Heart left ventricle (tissue), 13 donors: ENCODE data around the gene PKN2.

Experiments used
- POLR2A ChIP-seq, 2 donors: fragments of 450-650 bp; IDR thresholded peaks; one replicate each; pipeline ENCODE4 v1.6.1; 2017; ENCODE audit warnings: antibody characterized with exemption in 2 of 2, mild to moderate bottlenecking in 2 of 2, moderate library complexity in 2 of 2
- TF ChIP-seq, protein P1 (sequence below), 12 donors: fragments of 200-600 bp; sonication (generic) in 4 of 12; IDR thresholded peaks; one replicate each; pipeline versions ENCODE4 v1.5.0 to v1.8.0; 2018 to 2022; ENCODE audit warnings: antibody characterized with exemption in 12 of 12, mild to moderate bottlenecking in 5 of 12
- donor health status: ischemic (EF 13 %, LVEDD 7.1; RV severe dilation, severe dysfunction).
- donor health status: DM: no; HTN: yes; CAD: no.
- donor health status: DM: no; HTN: no; CAD: no.
- donor health status: ischemic (EF 25% LVEDD 6.9; RV normal size, moderate dysfunction).
- donor health status: ischemic (EF 25% LVEDD 5.7; RV mildly dilated, moderate dysfunction).
- donor health status: ischemic (EF 35%, LVEDD 5.7; RV mildly dilated, moderate dysfunction).
- donor health status: nonischemic (EF 11% LVEDD 7.7; RV severe dilation, severe dysfunction).
- donor health status: DM: yes; HTN: yes; CAD: no.
- donor health status: PGD.
- donor health status: ischemic (EF 29% LVEDD 5.4; RV normal size, mild dysfunction).
- donor health status: nonischemic (EF 23%, LVEDD 6.1; RV moderate dilation, normal function).

DNA sequence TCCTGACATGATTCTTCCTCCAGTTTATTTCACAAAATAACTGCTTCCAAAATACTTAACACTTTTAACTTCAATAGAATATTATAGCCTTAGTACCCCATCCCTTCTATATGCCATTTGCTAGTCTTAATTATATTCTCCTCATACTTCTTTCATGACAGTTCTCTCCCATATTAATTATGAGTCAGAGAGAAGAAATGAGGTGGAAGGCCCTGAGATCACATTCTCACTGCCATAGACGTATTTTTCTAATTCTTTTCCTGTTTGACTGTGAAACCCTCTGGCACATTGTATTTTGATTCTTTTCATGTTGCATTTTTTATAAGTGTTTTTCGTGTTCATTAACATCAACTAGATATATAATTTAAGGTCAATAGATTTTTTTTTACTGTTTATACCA lies 118.9 kb downstream of the PKN2 start:
- TF ChIP-seq, protein P1, sequence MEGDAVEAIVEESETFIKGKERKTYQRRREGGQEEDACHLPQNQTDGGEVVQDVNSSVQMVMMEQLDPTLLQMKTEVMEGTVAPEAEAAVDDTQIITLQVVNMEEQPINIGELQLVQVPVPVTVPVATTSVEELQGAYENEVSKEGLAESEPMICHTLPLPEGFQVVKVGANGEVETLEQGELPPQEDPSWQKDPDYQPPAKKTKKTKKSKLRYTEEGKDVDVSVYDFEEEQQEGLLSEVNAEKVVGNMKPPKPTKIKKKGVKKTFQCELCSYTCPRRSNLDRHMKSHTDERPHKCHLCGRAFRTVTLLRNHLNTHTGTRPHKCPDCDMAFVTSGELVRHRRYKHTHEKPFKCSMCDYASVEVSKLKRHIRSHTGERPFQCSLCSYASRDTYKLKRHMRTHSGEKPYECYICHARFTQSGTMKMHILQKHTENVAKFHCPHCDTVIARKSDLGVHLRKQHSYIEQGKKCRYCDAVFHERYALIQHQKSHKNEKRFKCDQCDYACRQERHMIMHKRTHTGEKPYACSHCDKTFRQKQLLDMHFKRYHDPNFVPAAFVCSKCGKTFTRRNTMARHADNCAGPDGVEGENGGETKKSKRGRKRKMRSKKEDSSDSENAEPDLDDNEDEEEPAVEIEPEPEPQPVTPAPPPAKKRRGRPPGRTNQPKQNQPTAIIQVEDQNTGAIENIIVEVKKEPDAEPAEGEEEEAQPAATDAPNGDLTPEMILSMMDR (IDR thresholded peaks at IDR 0.05): no peak
- TF ChIP-seq POLR2A (IDR thresholded peaks at IDR 0.05): no peak
